ENCODE results near the gene GH1. TPM values are rescaled to one million over a fixed set of nuclear protein-coding genes. Genes with fewer than 3 reads are reported as not detected.
"Not testable (repeated sequence)": the region's sequence is repeated elsewhere in the genome, so short reads cannot be mapped to it uniquely, and the experiment has no call there.

GH1 gene
- total RNA-seq, 2 experiments from 2014 or later, result not detected

- ATAC-seq; H3K4me3 Mint-ChIP-seq; H3K27ac Mint-ChIP-seq; H3K9me3 Mint-ChIP-seq (ENCODE audit: insufficient read depth); H3K36me3 Mint-ChIP-seq (ENCODE audit: low read depth); H3K4me1 Mint-ChIP-seq (ENCODE audit: low read depth); DNase-seq; POLR2A ChIA-PET: not testable (repeated sequence)
- H3K27me3 Mint-ChIP-seq (ENCODE audit: low read depth), result peaks cover 14% of the 10 kb centered on the region
- CTCF ChIA-PET, result interaction anchor here (3.7 kb wide), 1 partner anchor 119 kb away, joined by 30 read pairs; no protein-coding TSS in a partner anchor
These were observed 9.1 kb downstream of the GH1 start for GRCh38 chr17:63909586-63909985.

DNA sequence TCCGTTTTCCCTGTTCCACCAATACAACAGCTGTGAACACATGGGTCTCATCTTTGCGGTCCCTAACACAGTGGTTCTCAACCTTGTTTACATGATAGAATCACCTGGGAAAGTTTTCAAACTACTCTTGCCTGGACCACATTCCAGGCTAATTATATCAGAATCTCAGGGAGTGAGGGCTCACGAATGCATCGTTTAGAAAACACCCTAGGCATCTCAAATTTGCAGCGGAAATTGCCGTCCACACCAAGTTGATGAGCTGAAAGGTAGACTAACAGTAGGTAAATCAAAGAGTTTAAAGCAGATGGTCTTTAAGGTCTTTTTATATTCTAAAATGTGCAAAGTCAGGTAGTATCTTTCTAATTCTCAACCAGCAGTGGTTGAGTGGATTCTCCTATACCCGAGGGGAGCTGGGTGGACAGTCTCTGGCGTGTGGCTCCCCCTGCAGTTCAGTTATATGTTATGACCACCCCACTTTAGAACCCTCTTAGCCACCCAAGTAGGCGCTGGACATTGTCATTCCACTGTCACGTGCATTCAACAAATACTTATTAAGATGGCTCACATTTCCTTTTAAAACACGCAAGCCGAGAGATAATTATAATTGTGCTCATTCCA lies 11.4 kb downstream of the GH1 start:
- H3K36me3 Mint-ChIP-seq (ENCODE audit: low read depth); H3K4me3 Mint-ChIP-seq; H3K27ac Mint-ChIP-seq; H3K9me3 Mint-ChIP-seq (ENCODE audit: insufficient read depth); POLR2A ChIA-PET; H3K4me1 Mint-ChIP-seq (ENCODE audit: low read depth): not testable (repeated sequence)
- peak; percentile 61 for ATAC-seq
- peaks cover 24% of the 10 kb centered on the region for H3K27me3 Mint-ChIP-seq (ENCODE audit: low read depth)
- CTCF ChIA-PET, result interaction anchor here (1.1 to 2.9 kb wide), 6 partner anchors 12 to 120 kb away, joined by 3 to 11 read pairs (median 5); partner anchors contain the start of gene GH1
- peak; percentile 44 for DNase-seq

DNA sequence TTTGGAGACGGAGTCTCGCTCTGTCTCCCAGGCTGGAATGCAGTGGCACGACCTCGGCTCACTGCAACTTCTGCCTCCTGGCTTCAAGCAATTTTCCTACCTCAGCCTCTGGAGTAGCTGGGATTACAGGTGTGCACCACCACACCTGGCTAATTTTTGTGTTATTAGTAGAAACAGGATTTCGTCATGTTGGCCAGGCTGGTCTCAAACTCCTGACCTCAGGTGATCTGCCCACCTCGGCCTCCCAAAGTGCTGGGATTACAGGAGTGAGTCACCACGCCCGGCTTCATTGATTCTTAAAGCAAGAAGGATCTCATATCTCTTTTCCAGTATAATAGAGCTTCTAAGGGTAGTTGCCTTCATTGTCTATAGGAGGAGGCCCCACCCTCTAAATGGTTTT lies 13.8 kb downstream of the GH1 start:
- DNase-seq; H3K4me1 Mint-ChIP-seq (ENCODE audit: low read depth); H3K4me3 Mint-ChIP-seq; POLR2A ChIA-PET; H3K27ac Mint-ChIP-seq; H3K36me3 Mint-ChIP-seq (ENCODE audit: low read depth); H3K9me3 Mint-ChIP-seq (ENCODE audit: insufficient read depth); ATAC-seq: not testable (repeated sequence)
- peaks cover 35% of the 10 kb centered on the region for H3K27me3 Mint-ChIP-seq (ENCODE audit: low read depth)
- CTCF ChIA-PET, result interaction anchor here (0.7 to 4.0 kb wide), 9 partner anchors 10 to 229 kb away, joined by 3 to 31 read pairs (median 8); partner anchors contain the start of genes CD79B and GH1

DNA sequence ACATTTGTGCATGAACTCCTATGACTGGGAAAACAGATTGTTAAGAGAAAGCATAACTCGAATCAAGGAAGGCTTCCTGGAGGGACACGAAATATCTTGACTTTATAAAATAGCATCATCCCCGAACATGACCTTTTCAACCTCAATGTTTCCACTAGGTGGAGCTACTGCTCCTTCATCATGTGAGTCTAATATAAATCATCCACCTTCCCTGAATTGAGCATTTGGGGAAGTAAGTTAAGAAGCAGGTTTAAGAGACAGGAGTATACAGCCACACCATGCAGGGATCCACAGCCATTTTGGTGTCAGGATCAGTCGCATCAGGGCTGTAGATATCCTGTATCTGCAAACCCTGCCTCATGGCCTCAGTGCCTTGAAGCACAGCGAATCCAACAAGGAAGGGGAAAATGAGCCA lies 14.8 kb downstream of the GH1 start:
- H3K4me1 Mint-ChIP-seq (ENCODE audit: low read depth); H3K36me3 Mint-ChIP-seq (ENCODE audit: low read depth); H3K9me3 Mint-ChIP-seq (ENCODE audit: insufficient read depth); POLR2A ChIA-PET; H3K27ac Mint-ChIP-seq; H3K4me3 Mint-ChIP-seq: not testable (repeated sequence)
- ATAC-seq (peak; percentile 76), DNase-seq (peak; percentile 64)
- CTCF ChIA-PET, result interaction anchor here (0.7 to 4.0 kb wide), 17 partner anchors 8 to 296 kb away, joined by 3 to 31 read pairs (median 8); partner anchors contain the start of genes CD79B, CSHL1 and GH1
- peaks cover 33% of the 10 kb centered on the region for H3K27me3 Mint-ChIP-seq (ENCODE audit: low read depth)

GRCh38 chr17:63901971-63902370 lies 16.7 kb downstream of the GH1 start:
- not testable (repeated sequence) for DNase-seq; H3K27ac Mint-ChIP-seq; H3K4me1 Mint-ChIP-seq (ENCODE audit: low read depth); ATAC-seq; H3K36me3 Mint-ChIP-seq (ENCODE audit: low read depth); H3K9me3 Mint-ChIP-seq (ENCODE audit: insufficient read depth); H3K4me3 Mint-ChIP-seq
- ChIA-PET POLR2A (interaction anchor here (0.6 kb wide), 1 partner anchor 327 kb away, joined by 3 read pairs; no protein-coding TSS in a partner anchor), CTCF (interaction anchor here (0.6 to 4.0 kb wide), 16 partner anchors 10 to 517 kb away, joined by 3 to 31 read pairs (median 6); partner anchors contain the start of genes CSHL1 and GH1)
- H3K27me3 Mint-ChIP-seq (ENCODE audit: low read depth), result peaks cover 24% of the 10 kb centered on the region

GRCh38 chr17:63898899-63899798 lies 19.5 kb downstream of the GH1 start:
- ATAC-seq; H3K4me1 Mint-ChIP-seq (ENCODE audit: low read depth); DNase-seq; H3K27ac Mint-ChIP-seq; H3K36me3 Mint-ChIP-seq (ENCODE audit: low read depth); H3K9me3 Mint-ChIP-seq (ENCODE audit: insufficient read depth); H3K4me3 Mint-ChIP-seq: not testable (repeated sequence)
- CTCF ChIA-PET, result interaction anchor here (1.3 to 2.7 kb wide), 4 partner anchors 10 to 130 kb away, joined by 3 to 13 read pairs (median 3); no protein-coding TSS in a partner anchor
- POLR2A ChIA-PET, result interaction anchor here (0.6 kb wide), 1 partner anchor 467 kb away, joined by 3 read pairs; no protein-coding TSS in a partner anchor
- peaks cover 22% of the 10 kb centered on the region for H3K27me3 Mint-ChIP-seq (ENCODE audit: low read depth)

DNA sequence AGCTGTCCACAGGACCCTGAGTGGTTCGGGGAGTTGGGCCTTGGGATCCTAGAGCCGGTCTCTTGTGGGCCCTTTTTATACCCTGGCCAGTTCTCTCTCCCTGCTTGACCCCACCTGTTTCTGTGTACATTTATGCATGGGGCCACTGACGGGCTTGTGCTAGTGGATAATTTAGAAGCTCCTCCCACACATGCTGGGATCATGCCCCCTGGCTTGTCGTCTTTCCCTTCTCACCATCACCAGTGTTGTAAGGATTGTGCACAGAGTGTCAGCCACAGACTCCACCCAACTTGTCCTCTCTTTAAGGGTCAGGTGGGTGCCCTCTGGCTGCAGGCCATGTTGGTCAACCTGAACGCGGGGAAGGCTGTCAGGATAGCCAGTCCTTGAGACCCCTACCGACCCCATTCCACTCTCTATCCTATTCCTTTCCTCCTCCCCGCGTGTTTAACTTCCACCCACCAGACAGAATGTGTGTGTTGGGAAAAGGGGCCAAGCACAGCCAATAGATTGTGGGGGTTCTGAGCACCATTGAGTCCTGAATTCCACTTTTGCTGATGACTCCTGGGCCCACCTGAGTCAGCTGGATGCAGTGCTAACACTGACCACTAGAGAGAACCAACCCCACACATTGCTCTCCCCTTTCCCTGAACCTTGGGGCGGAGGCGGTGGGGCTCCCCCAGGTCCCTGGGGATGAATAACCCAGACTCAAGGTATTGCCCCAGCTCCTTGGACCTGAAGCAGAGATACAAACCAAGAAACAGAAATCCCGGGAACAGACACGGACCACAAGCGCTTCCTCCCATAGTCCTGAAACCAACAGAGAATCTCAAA lies 21.9 kb downstream of the GH1 start, which contains the start of gene CSH1:
Gene CSH1 (minus strand): TSS at position 51 of the 831 bp plus-strand sequence. CDS start 63 bp downstream, outside the sequence.
- DNase-seq; H3K4me1 Mint-ChIP-seq (ENCODE audit: low read depth); POLR2A ChIA-PET; H3K27ac Mint-ChIP-seq; ATAC-seq; H3K4me3 Mint-ChIP-seq; H3K36me3 Mint-ChIP-seq (ENCODE audit: low read depth); H3K9me3 Mint-ChIP-seq (ENCODE audit: insufficient read depth): not testable (repeated sequence)
- H3K27me3 Mint-ChIP-seq (ENCODE audit: low read depth), result peaks cover 23% of the 10 kb centered on the region
- CTCF ChIA-PET, result interaction anchor here (2.7 kb wide), 1 partner anchor 8 kb away, joined by 13 read pairs; no protein-coding TSS in a partner anchor

DNA sequence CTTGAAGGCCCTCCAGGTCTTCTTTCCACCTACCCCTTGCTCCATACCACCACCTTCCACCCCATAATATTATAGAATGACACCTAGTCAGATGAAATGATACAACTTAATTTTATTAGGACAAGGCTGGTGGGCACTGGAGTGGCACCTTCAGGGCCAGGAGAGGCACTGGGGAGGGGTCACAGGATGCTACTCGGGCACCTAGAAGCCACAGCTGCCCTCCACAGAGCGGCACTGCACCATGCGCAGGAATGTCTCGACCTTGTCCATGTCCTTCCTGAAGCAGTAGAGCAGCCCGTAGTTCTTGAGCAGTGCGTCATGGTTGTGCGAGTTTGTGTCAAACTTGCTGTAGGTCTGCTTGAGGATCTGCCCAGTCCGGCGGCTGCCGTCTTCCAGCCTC lies 23.8 kb downstream of the GH1 start:
- peaks cover 14% of the 10 kb centered on the region for H3K27me3 Mint-ChIP-seq (ENCODE audit: low read depth)
- H3K9me3 Mint-ChIP-seq (ENCODE audit: insufficient read depth); H3K27ac Mint-ChIP-seq; H3K4me3 Mint-ChIP-seq; CTCF ChIA-PET; H3K36me3 Mint-ChIP-seq (ENCODE audit: low read depth); ATAC-seq; H3K4me1 Mint-ChIP-seq (ENCODE audit: low read depth); DNase-seq: not testable (repeated sequence)
- POLR2A ChIA-PET, result interaction anchor here (0.7 kb wide), 1 partner anchor 120 kb away, joined by 3 read pairs; no protein-coding TSS in a partner anchor

DNA sequence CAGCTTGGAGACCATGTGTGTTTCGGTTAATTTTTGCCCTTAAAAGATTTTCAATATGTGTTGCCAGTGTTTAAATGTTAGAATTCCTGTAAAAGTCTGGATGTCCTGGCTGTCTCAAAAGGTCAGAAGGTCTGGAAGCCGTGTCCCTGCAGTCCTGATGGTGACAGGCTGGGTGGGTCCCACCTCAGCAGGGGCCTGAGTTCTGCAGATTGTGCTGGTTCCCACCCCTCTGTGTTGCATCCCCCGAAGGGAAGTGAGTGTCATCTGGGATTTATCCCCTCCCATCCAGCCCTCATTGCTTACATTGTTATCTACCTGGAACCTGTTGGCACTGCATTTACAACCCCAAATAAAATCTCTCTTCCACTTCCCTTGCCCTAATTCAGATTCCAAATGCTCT lies 24.6 kb downstream of the GH1 start:
- CTCF ChIA-PET, result not testable (repeated sequence)

DNA sequence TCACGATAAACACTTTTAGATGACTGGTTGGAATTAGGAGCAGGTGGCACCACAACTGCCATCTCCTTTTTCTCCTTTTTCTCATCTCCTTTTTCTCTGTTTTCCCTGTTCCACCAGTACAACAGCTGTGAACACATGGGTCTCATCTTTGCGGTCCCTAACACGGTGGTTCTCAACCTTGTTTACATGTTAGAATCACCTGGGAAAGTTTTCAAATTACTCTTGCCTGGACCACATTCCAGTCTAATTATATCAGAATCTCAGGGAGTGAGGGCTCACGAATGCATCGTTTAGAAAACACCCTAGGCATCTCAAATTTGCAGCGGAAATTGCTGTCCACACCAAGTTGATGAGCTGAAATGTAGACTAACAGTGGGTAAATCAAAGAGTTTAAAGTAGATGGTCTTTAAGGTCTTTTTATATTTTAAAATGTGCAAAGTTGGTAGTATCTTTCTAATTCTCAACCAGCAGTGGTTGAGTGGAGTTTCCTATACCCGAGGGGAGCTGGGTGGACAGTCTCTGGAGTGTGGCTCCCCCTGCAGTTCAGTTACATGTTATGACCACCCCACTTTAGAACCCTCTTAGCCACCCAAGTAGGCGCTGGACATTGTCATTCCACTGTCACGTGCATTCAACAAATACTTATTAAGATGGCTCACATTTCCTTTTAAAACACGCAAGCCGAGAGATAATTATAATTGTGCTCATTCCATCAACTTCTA lies 26.2 kb downstream of the GH1 start:
- H3K36me3 Mint-ChIP-seq (ENCODE audit: low read depth); H3K9me3 Mint-ChIP-seq (ENCODE audit: insufficient read depth); H3K27ac Mint-ChIP-seq; ATAC-seq; H3K4me3 Mint-ChIP-seq; H3K4me1 Mint-ChIP-seq (ENCODE audit: low read depth); DNase-seq: not testable (repeated sequence)
- peaks cover 20% of the 10 kb centered on the region for H3K27me3 Mint-ChIP-seq (ENCODE audit: low read depth)
- ChIA-PET CTCF (interaction anchor here (0.8 to 0.9 kb wide), 2 partner anchors 10 to 27 kb away, joined by 3 to 4 read pairs; no protein-coding TSS in a partner anchor), POLR2A (interaction anchor here (0.6 kb wide), 1 partner anchor 529 kb away, joined by 3 read pairs; no protein-coding TSS in a partner anchor)

More for the DNA sequence above, 24.6 kb downstream of the GH1 start:
- not testable (repeated sequence) for H3K36me3 Mint-ChIP-seq (ENCODE audit: low read depth); ATAC-seq; H3K27ac Mint-ChIP-seq; H3K9me3 Mint-ChIP-seq (ENCODE audit: insufficient read depth); H3K4me3 Mint-ChIP-seq; H3K4me1 Mint-ChIP-seq (ENCODE audit: low read depth); DNase-seq
- peaks cover 15% of the 10 kb centered on the region for H3K27me3 Mint-ChIP-seq (ENCODE audit: low read depth)
- POLR2A ChIA-PET, result interaction anchor here (0.7 kb wide), 1 partner anchor 119 kb away, joined by 3 read pairs; no protein-coding TSS in a partner anchor

Measured in activated CD8-positive, alpha-beta T cell treated with anti-CD3 and anti-CD28 coated beads, Interleukin-2, amount 10 ng/mL, durations not matched to agents 7 days and 5 days (primary cell).